ENCODE results near the gene LRFN4. TPM values are rescaled to one million over a fixed set of nuclear protein-coding genes. Genes with fewer than 3 reads are reported as not detected.

Gene LRFN4
- total and polyA plus RNA-seq, 7 donors = 7.4 to 16.6 (median 10.7) TPM

DNA sequence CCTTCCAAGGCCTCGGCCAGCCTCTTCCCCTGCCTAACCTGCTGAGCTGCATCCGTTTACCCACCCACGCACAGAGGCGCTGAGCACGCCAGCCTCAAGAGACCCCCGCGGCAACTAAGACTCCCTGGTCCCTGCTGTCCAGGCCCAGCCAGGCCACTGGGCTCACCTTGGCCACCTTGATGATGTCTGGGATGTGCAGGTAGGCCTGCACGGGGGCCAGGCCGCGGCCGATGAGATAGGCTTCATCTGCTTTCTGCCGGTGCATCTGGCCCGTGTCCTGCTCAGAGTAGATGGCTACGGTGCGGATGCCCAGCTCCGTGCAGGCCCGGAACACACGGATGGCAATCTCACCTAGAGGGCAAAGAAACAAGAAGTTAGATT is 14.6 kb downstream of the LRFN4 start:
- H3K36me3 ChIP-seq (ENCODE audit: insufficient read depth in 1 of 2, low read depth in 1 of 2) = peaks cover 0 to 28% of the 10 kb centered on the region in 2 donors
- H3K4me1 ChIP-seq = no peaks in the 10 kb centered on the region
- intact Hi-C loops (cut with DNase I) = no loop called here
- no peak for ATAC-seq
- no peaks in the 10 kb centered on the region for H3K9me3 ChIP-seq
- TF ChIP-seq, protein P1, sequence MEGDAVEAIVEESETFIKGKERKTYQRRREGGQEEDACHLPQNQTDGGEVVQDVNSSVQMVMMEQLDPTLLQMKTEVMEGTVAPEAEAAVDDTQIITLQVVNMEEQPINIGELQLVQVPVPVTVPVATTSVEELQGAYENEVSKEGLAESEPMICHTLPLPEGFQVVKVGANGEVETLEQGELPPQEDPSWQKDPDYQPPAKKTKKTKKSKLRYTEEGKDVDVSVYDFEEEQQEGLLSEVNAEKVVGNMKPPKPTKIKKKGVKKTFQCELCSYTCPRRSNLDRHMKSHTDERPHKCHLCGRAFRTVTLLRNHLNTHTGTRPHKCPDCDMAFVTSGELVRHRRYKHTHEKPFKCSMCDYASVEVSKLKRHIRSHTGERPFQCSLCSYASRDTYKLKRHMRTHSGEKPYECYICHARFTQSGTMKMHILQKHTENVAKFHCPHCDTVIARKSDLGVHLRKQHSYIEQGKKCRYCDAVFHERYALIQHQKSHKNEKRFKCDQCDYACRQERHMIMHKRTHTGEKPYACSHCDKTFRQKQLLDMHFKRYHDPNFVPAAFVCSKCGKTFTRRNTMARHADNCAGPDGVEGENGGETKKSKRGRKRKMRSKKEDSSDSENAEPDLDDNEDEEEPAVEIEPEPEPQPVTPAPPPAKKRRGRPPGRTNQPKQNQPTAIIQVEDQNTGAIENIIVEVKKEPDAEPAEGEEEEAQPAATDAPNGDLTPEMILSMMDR (IDR thresholded peaks at IDR 0.05) = no peak
- no peak for DNase-seq
- no peak overlapping the region for H3K27ac ChIP-seq
- 93 to 97% (median 95%) methylated on average over 17 to 18 of the region's 18 CpGs for WGBS, 3 donors
- no peak overlapping the region for H3K4me3 ChIP-seq
- H3K27me3 ChIP-seq (ENCODE audit: insufficient read depth in 3 of 3, low read length in 2 of 3) = no peaks in the 10 kb centered on the region

DNA sequence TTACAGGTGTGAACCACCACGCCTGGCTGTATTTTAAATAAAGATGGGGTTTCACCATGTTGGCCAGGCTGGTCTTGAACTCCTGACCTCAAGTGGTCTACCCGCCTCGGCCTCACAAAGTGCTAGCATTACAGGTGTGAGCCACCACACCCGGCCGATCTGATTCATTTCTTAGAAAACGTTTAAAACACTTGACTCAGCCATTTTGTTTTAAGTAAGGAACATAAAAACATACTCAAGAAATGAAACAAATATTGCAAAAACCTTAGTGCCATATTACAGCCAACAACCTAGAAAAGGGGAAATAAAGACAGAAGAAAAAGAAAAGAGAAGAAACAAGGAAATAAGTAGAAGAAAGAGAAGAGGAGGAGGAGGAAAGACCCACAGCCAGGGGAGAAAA is 17.4 kb downstream of the LRFN4 start:
- intact Hi-C loops (cut with DNase I) = no loop called here
- WGBS, 3 donors = 88 to 90% (median 89%) methylated on average over 6 of the region's 6 CpGs
- H3K27me3 ChIP-seq (ENCODE audit: insufficient read depth in 3 of 3, low read length in 2 of 3) = no peaks in the 10 kb centered on the region
- peaks cover 0 to 25% of the 10 kb centered on the region in 2 donors for H3K36me3 ChIP-seq (ENCODE audit: insufficient read depth in 1 of 2, low read depth in 1 of 2)
- no peak for DNase-seq
- peaks cover 13% of the 10 kb centered on the region for H3K4me1 ChIP-seq
- no peak overlapping the region for H3K4me3 ChIP-seq
- TF ChIP-seq, protein P1 (IDR thresholded peaks at IDR 0.05) = no peak
- ATAC-seq = no peak
- no peaks in the 10 kb centered on the region for H3K9me3 ChIP-seq
- H3K27ac ChIP-seq = no peak overlapping the region

DNA sequence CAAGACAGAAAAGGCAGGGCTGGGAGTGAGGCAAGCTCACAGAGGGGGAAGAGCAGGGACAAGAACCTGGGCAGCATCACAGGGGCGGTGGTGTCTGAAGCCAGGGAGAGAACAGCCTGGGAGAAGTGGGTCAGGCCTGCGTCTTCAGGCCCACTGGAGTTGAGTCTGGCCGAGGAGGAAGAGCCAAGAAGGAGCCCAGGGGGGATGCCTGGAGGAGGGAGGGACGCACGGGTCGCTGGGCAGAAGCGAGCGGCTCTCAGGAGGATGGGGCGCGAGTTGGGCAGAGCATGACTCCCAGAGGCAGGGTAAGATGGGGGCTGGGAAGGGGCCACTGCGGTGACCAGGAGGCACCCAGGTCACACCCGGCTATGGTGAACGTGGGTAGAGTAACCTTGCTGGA is 18.5 kb downstream of the LRFN4 start:
- Histone ChIP-seq H3K9me3 (no peaks in the 10 kb centered on the region), H3K4me1 (peaks cover 15% of the 10 kb centered on the region), H3K4me3 (no peak overlapping the region), H3K27ac (no peak overlapping the region), H3K36me3 (ENCODE audit: insufficient read depth in 1 of 2, low read depth in 1 of 2) (peaks cover 0 to 15% of the 10 kb centered on the region in 2 donors), H3K27me3 (ENCODE audit: insufficient read depth in 3 of 3, low read length in 2 of 3) (no peaks in the 10 kb centered on the region)
- TF ChIP-seq, protein P1 (IDR thresholded peaks at IDR 0.05) = no peak
- WGBS, 3 donors = 87 to 89% (median 88%) methylated on average over 13 of the region's 13 CpGs
- no peak for ATAC-seq
- intact Hi-C loops (cut with DNase I) = no loop called here
- DNase-seq = peak in 1 of 2 donors; percentile 15

DNA sequence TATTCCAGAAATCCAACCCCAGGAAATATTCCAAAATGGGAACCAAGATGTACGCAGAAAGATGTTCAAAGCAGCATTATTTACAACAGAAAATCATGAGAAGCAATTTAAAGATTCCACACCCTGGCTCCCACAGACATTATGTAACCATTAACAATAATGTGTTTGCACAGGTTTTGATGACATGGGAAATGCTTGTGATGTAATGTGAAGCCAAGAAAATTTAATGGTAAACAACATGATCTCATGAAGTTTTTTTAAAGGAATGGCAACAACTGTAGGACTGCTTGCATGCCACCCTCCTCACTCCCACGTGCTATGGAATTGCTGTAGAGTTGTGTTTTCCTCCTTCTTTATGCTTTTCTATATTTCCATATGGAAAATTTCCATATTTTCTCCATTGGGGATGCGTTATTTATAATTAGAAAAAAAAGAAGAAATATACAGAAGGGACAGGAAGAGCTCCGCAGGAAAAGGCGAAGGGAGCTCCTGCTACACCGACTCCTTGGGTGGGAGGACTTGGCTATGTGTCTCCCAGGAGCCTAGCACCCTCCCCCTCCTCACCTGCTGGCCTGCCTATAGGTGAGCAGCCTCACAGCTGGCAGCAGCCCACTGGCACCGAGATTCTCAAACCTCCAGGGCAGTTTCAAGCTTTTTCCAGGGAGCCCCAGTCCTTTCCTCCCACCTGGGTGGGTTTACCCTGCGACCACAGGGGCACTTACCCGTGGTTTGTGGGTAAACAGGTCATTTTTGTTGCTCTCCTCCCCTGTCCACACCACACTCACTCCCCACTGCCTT is 20.9 kb downstream of the LRFN4 start:
- intact Hi-C loops (cut with DNase I) = no loop called here
- H3K9me3 ChIP-seq = no peaks in the 10 kb centered on the region
- no peaks in the 10 kb centered on the region for H3K36me3 ChIP-seq (ENCODE audit: insufficient read depth in 1 of 2, low read depth in 1 of 2)
- peaks cover 38% of the 10 kb centered on the region for H3K4me1 ChIP-seq
- TF ChIP-seq, protein P1 (IDR thresholded peaks at IDR 0.05) = no peak
- H3K4me3 ChIP-seq = no peak overlapping the region
- DNase-seq (peak in 1 of 2 donors; percentile 20), ATAC-seq (no peak)
- H3K27me3 ChIP-seq (ENCODE audit: insufficient read depth in 3 of 3, low read length in 2 of 3) = no peaks in the 10 kb centered on the region
- WGBS, 3 donors = 83 to 86% (median 86%) methylated on average over 9 of the region's 9 CpGs
- peak overlapping the region; percentile 66 for H3K27ac ChIP-seq
